ENCODE measurements around the gene R3HDM4.

R3HDM4 gene

GRCh38 chr19:867301-867793 lies 45.7 kb downstream of the R3HDM4 start:
- TF ChIP-seq CTCF (conservative IDR thresholded peaks at IDR 0.05; ENCODE audit: low read depth, low read length) = no peak
- no peak overlapping the region for H3K4me3 ChIP-seq (ENCODE audit: low read length)
- DNase-seq (ENCODE audit: low read depth) = no peak

DNA sequence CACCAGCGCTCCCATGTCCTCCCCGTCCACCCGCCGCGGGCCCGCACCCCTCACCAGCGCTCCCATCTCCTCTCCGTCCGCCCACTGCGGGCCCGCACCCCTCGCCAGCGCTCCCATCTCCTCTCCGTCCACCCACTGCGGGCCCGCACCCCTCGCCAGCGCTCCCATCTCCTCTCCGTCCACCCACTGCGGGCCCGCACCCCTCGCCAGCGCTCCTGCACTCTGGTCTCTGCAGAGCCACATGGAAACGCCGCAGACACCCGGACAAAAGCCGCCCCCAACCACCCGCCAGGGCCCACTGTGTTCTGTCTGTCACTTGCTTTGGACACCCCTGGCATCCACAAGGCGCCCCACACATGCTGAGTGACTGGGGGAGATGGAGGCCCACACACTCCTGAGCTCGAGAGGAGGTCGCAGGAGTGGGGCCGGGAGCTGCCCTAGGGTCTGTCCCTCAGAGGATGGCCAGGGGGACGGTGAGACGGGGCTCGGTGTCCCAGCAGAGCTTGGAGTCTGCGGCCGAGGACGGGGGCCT lies 46.2 kb downstream of the R3HDM4 start:
- DNase-seq (ENCODE audit: low read depth) = no peak
- TF ChIP-seq CTCF (conservative IDR thresholded peaks at IDR 0.05; ENCODE audit: low read depth, low read length) = no peak

GRCh38 chr19:863315-863620 lies 49.8 kb downstream of the R3HDM4 start:
- H3K4me3 ChIP-seq (ENCODE audit: low read length) = no peak overlapping the region
- no peak for TF ChIP-seq CTCF (conservative IDR thresholded peaks at IDR 0.05; ENCODE audit: low read depth, low read length)

More for the DNA sequence above, 46.2 kb downstream of the R3HDM4 start:
- no peak overlapping the region for H3K4me3 ChIP-seq (ENCODE audit: low read length)

DNA sequence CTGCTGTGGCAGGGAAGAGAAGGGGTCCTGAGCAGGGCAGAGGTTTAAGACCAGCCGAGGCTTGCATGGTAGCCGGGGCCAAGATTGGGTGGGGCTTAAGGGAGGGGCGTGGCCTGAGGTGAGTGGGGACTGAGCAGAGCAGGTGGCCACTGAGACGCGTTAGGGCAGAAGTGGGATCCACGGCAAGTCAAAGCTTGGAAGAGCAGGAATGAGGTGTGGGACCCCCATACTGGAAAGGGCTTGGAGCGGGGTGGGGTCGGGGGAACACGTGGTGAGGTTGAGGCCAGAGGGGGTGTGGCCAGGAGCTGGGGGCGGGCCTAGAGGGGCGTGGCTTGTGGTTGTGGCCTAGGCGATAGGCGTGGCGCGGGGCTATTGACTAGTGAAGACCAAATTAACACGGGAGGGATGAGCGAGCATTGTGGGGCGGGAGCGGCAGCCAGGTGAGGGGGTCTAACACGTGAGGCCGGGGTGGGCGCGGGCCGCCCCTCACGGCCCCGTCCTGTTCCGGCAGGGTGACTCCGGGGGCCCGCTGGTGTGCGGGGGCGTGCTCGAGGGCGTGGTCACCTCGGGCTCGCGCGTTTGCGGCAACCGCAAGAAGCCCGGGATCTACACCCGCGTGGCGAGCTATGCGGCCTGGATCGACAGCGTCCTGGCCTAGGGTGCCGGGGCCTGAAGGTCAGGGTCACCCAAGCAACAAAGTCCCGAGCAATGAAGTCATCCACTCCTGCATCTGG lies 50.3 kb downstream of the R3HDM4 start:
- no peak for TF ChIP-seq CTCF (conservative IDR thresholded peaks at IDR 0.05; ENCODE audit: low read depth, low read length)
- H3K4me3 ChIP-seq (ENCODE audit: low read length) = no peak overlapping the region
- DNase-seq (ENCODE audit: low read depth) = no peak

More at GRCh38 chr19:863315-863620, 49.8 kb downstream of the R3HDM4 start:
- no peak for DNase-seq (ENCODE audit: low read depth)

GRCh38 chr19:861756-862580 lies 51.1 kb downstream of the R3HDM4 start:
- H3K4me3 ChIP-seq (ENCODE audit: low read length) = no peak overlapping the region
- TF ChIP-seq CTCF (conservative IDR thresholded peaks at IDR 0.05; ENCODE audit: low read depth, low read length) = peak; percentile 23
- no peak for DNase-seq (ENCODE audit: low read depth)

DNA sequence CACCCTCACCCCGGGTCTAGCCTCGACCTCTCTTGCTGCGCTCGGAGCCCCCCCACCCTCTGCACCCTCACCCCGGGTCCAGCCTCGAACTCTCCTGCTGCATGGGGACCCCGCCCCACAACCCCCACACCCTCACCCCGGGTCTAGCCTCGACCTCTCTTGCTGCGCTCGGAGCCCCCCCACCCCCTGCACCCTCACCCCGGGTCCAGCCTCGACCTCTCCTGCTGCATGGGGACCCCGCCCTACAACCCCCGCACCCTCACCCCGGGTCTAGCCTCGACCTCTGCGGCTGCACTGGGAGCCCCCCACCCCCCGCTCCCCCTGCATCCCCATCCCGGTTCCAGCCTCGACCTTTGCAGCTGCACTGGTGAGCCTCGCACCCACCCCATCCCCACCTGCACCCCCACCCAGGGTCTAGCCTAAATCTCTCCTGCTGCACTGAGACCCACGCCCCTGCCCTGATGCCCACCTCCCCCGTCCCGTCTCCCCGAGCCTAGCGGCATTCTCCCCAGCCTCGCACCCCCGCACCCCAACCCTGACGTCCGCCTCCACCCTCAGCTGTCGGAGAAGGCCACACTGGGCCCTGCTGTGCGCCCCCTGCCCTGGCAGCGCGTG lies 51.8 kb downstream of the R3HDM4 start:
- TF ChIP-seq CTCF (conservative IDR thresholded peaks at IDR 0.05; ENCODE audit: low read depth, low read length) = no peak
- DNase-seq (ENCODE audit: low read depth) = no peak
- no peak overlapping the region for H3K4me3 ChIP-seq (ENCODE audit: low read length)

Data from retinal pigment epithelial cell (primary cell).